ENCODE measurements around the gene AFG3L2. TPM values are rescaled to one million over a fixed set of nuclear protein-coding genes. Genes with fewer than 3 reads are reported as not detected.

The AFG3L2 gene
- total RNA-seq, 4 donors from 2014 or later, result 18.5 to 53.1 (median 33.7) TPM

DNA sequence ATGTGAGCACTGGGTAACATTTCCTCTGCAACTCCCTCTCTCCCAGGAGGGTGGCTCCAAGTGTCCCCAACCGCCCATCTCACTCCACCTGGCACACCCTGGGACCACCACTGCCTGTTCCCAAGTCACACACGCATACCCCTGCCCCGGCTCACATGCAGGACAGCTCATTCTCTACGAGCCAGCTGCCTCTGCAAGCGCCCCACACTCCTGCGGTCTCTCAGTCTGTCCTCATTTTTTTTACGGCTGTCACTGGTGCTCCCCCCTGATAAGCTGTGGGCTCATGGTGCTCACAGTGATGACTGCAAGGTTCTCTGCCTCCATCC lies 30.8 kb downstream of the AFG3L2 start:
- Histone ChIP-seq H3K27ac (no peak overlapping the region), H3K4me1 (no peaks in the 10 kb centered on the region), H3K9me3 (no peaks in the 10 kb centered on the region), H3K4me3 (no peak overlapping the region), H3K36me3 (no peaks in the 10 kb centered on the region), H3K27me3 (no peaks in the 10 kb centered on the region)
- intact Hi-C loops (cut with DNase I; ENCODE audit: low total_unique reads), result no loop called here
- TF ChIP-seq POLR2A (IDR thresholded peaks at IDR 0.05), result no peak
- TF ChIP-seq CTCF (IDR thresholded peaks at IDR 0.05), result no peak
- no peak for DNase-seq

DNA sequence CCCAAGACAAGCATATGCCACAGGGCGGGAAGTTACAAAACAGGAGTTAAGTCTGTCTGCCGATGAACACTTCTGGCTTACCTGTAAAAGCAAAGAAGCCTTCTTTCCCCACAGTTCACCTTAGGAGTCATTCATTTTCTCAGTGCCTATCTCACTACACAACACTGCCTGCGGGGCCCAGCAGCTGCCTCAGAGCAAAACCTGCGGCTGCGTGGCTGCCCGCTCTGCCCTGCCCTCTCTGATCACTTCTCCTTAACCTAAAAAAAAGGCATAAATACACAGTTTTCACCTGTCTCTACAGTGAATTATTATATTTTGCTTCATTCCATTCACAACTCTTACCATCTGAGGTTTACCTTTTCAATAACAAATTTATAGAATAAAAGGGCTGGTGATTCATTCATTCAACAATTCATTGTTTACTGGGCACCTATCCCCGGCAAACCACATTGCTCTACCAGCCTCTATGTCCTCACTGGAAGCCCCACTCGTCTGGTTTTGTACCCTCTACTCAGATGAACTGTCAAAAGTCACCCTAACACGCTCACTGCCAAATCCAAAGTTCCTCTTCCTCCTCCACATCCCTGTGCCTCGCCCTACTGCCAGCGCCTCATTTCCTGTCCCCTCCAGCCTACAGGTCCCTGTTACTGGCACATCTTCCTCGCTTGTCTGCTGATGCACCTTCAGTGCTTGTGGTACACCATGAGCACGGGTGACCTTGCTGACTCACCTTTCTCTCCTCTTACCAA lies 31.4 kb downstream of the AFG3L2 start:
- Histone ChIP-seq H3K36me3 (no peaks in the 10 kb centered on the region), H3K4me3 (no peak overlapping the region), H3K9me3 (no peaks in the 10 kb centered on the region), H3K27ac (no peak overlapping the region), H3K27me3 (no peaks in the 10 kb centered on the region), H3K4me1 (no peaks in the 10 kb centered on the region)
- intact Hi-C loops (cut with DNase I; ENCODE audit: low total_unique reads), result no loop called here
- TF ChIP-seq POLR2A (IDR thresholded peaks at IDR 0.05), result no peak
- no peak for TF ChIP-seq CTCF (IDR thresholded peaks at IDR 0.05)
- no peak for DNase-seq

DNA sequence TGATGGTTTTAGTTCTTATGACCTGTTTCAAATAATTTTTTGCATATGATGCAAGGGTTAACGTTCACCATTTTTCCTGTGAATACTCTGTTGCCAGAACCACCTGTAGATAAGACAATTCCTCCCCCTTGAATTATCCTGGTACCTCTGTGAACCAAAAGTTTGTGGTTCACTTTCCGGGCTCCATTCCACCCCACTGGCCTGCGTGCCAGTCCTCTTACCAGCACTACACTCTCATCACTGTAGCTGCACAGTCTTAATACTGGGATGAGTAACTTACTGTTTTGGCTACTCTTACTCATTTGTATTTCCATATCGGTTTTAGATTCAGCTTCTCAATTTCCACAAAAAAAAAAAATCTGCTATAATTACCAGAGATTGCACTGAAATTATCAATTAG lies 34.4 kb downstream of the AFG3L2 start:
- H3K4me3 ChIP-seq, result no peak overlapping the region
- H3K4me1 ChIP-seq, result no peaks in the 10 kb centered on the region
- no peaks in the 10 kb centered on the region for H3K27me3 ChIP-seq
- no peak for TF ChIP-seq POLR2A (IDR thresholded peaks at IDR 0.05)
- no peak for TF ChIP-seq CTCF (IDR thresholded peaks at IDR 0.05)
- no peaks in the 10 kb centered on the region for H3K9me3 ChIP-seq
- no peak for DNase-seq
- no peak overlapping the region for H3K27ac ChIP-seq
- H3K36me3 ChIP-seq, result no peaks in the 10 kb centered on the region
- intact Hi-C loops (cut with DNase I; ENCODE audit: low total_unique reads), result no loop called here

DNA sequence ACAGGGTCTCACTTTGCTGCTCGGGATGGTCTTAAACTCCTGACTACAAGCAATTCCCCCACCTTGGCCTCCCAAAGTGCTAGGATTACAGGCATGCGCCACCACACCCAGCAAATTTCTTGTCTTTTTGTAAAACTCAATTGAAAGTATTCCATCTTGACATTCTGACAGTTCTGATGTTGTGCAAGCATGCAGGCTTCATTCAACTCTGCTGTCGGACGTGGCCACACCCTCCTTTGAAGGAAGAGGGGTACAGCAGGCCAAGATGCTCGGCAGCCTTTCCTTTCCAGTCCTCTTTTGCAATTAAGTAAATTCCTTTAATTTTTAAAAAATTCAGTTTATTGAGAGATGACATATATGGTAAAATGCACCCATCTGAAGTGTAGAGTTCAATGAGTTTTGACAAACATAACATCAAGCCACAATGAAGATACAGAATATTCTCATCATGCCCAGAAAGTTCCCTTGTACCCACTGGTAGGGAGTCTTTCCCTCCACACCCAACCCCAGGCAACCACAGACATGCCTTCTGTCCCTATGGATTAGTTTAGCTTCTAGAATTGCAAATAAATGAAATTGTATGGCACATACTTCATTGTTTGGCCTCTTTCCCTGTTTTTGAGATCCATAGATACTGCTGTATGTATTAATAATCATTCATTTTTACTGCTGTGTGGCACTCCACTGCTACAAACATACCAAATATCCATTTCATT lies 35.9 kb downstream of the AFG3L2 start:
- H3K9me3 ChIP-seq, result no peaks in the 10 kb centered on the region
- no peak for DNase-seq
- no peak overlapping the region for H3K27ac ChIP-seq
- H3K4me1 ChIP-seq, result no peaks in the 10 kb centered on the region
- no peak for TF ChIP-seq CTCF (IDR thresholded peaks at IDR 0.05)
- no peak for TF ChIP-seq POLR2A (IDR thresholded peaks at IDR 0.05)
- no peaks in the 10 kb centered on the region for H3K36me3 ChIP-seq
- H3K4me3 ChIP-seq, result no peak overlapping the region
- H3K27me3 ChIP-seq, result no peaks in the 10 kb centered on the region
- intact Hi-C loops (cut with DNase I; ENCODE audit: low total_unique reads), result no loop called here

GRCh38 chr18:12338382-12338781 lies 38.6 kb downstream of the AFG3L2 start:
- DNase-seq, result no peak
- no peak overlapping the region for H3K4me3 ChIP-seq
- H3K36me3 ChIP-seq, result no peaks in the 10 kb centered on the region
- intact Hi-C loops (cut with DNase I; ENCODE audit: low total_unique reads), result no loop called here
- H3K4me1 ChIP-seq, result no peaks in the 10 kb centered on the region
- no peaks in the 10 kb centered on the region for H3K9me3 ChIP-seq
- H3K27ac ChIP-seq, result no peak overlapping the region
- no peaks in the 10 kb centered on the region for H3K27me3 ChIP-seq
- TF ChIP-seq CTCF (IDR thresholded peaks at IDR 0.05), result no peak
- no peak for TF ChIP-seq POLR2A (IDR thresholded peaks at IDR 0.05)
